Measurements from ENCODE around the gene OR1E2. TPM values are rescaled to one million over a fixed set of nuclear protein-coding genes. Genes with fewer than 3 reads are reported as not detected.
"Not testable (repeated sequence)": the region's sequence is repeated elsewhere in the genome, so short reads cannot be mapped to it uniquely, and the experiment has no call there.

The OR1E2 gene
- total RNA-seq, 1 donor from 2014 or later: not detected

DNA sequence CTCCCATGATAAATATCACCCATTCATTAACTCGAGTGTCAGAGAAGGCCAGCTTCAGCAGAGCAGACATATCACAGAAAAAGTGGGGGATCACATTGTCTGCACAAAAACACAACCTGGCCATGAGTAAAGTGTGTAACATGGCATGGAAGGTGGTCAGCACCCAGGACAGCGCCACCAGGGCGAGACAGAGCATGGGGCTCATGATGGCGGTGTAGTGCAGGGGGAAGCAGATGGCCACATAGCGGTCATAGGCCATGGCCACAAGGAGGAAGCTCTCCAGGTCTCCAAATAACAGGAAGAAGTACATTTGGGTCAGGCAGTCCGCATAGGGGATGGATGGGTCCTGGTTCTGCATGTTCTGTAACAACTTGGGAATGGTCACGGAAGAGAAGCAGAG lies 35.8 kb downstream of the OR1E2 start:
- DNase-seq (ENCODE audit: low read depth, low spot score): not testable (repeated sequence)

DNA sequence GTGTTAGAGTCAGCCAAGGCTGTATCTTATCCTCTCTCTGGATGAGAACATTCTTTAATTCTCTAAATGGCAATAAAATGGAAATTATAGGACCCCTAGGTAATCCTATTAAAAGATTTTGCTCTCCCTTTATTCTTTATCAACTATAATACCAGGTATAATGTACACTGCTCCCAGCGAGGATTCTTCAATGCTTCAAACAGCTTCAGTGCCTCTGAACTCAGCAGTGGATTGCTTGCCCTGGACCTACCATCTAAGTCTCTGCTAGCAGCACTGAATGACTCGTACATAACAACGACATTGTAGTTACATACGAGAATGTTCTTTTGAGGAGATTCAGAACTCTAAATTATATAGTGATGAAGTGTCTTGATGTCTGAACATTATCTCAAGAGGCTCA lies 43.9 kb downstream of the OR1E2 start:
- DNase-seq (ENCODE audit: low read depth, low spot score): no peak

DNA sequence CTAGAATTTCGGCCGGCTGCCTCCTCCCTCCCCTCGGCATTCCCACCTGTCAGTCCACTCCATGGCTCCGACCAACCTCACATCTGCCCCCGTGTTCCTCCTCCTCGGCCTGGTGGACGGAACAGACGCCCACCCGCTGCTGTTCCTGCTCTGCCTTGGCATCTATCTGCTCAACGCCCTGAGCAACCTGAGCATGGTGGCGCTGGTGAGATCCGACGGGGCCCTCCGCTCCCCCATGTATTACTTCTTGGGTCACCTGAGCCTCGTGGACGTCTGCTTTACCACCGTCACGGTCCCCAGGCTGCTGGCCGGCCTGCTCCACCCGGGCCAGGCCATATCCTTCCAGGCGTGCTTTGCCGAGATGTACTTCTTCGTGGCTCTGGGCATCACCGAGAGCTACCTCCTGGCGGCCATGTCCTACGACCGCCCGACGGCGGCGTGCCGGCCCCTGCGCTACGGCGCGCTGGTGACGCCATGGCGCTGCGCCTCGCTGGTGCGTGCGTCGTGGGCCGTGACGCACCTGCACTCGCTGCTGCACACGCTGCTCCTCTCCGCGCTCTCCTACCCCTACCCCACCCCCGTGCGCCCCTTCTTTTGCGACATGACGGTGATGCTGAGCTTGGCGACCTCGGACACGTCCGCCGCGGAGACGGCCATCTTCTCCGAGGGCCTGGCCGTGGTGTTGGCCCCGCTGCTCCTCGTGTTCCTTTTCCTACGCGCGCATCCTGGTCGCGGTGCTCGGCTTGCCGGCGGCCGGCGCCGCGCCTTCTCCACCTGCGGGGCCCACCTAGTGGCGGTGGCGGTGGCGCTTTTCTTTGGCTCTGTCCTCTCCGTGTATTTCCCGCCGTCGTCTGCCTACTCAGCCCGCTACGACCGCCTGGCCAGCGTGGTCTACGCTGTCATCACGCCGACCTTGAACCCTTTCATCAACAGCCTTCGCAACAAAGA lies 47.5 kb downstream of the OR1E2 start, which contains the start of gene OR3A2:
OR3A2 (minus strand) TSS at position 440 of the 948 bp plus-strand sequence.
- DNase-seq (ENCODE audit: low read depth, low spot score): no peak

Other genes starting within 250 kb of the OR1E2 start
- not detected in 2 replicates for gene OR1A2, start 236.3 kb downstream of the OR1E2 start, total RNA-seq
- not detected in 2 replicates for gene OR1A1, start 226.2 kb downstream of the OR1E2 start, total RNA-seq
- not detected in 2 replicates for gene OR3A1, start 135.5 kb downstream of the OR1E2 start, total RNA-seq
- not detected in 2 replicates for gene OR3A2, start 47.5 kb downstream of the OR1E2 start, total RNA-seq
- gene OR1E1, start 35.4 kb downstream of the OR1E2 start, total RNA-seq: not detected in 2 replicates
- not detected in 2 replicates for gene OR3A3, start 22.5 kb downstream of the OR1E2 start, total RNA-seq
- gene SPATA22, start 38.0 kb upstream of the OR1E2 start, total RNA-seq: 0.07 TPM in 1 of 2 replicates, not detected in the other
- gene ASPA, start 42.2 kb upstream of the OR1E2 start, total RNA-seq: not detected in 2 replicates
- not detected in 2 replicates for gene TRPV3, start 124.0 kb upstream of the OR1E2 start, total RNA-seq
- gene TRPV1, start 175.6 kb upstream of the OR1E2 start, total RNA-seq: 0.33 and 0.78 TPM in 2 replicates
- gene SHPK, start 202.4 kb upstream of the OR1E2 start, total RNA-seq: 19.5 and 21.8 TPM in 2 replicates
- gene CTNS, start 202.9 kb upstream of the OR1E2 start, total RNA-seq: 13.1 and 17.7 TPM in 2 replicates
- 166 and 230 TPM in 2 replicates for gene TAX1BP3, start 234.7 kb upstream of the OR1E2 start, total RNA-seq
- gene EMC6, start 235.0 kb upstream of the OR1E2 start, total RNA-seq: 17.6 and 23.2 TPM in 2 replicates

Data from pulmonary artery endothelial cell (primary cell).